ENCODE measurements around the gene DROSHA. TPM values are rescaled to one million over a fixed set of nuclear protein-coding genes. Genes with fewer than 3 reads are reported as not detected.
"Not testable (repeated sequence)": the region's sequence is repeated elsewhere in the genome, so short reads cannot be mapped to it uniquely, and the experiment has no call there.

The DROSHA gene
- total and polyA plus RNA-seq, 4 experiments from 2014 or later, result 8.8 to 92.6 (median 50.7) TPM

DNA sequence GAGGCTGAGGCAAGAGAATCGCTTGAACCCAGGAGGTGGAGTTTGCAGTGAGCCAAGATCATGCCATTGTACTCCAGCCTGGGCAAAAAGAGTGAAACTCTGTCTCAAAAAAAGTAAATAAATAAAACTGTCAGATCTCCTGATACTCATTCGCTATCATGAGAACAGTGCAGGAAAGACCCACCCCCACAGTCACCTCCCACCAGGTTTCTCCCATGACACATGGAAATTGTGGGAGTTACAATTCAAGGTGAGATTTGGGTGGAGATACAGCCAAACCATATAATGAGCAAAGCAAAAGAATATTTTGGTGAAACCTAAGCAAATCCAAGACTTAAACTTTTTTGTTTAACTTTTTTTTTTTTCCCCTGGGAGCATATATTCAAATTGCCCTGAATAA is 17.2 kb upstream of the DROSHA start:
- H3K4me1 ChIP-seq (ENCODE audit: insufficient read depth, low read length); DNase-seq; H3K4me3 Mint-ChIP-seq; intact Hi-C loops (cut with micrococcal nuclease); POLR2A ChIA-PET (ENCODE audit: partially characterized antibody); H3K9me3 Mint-ChIP-seq; H3K4me3 ChIP-seq (ENCODE audit: low read length in 2 of 2); CTCF ChIA-PET (ENCODE audit: partially characterized antibody); H3K27ac ChIP-seq (ENCODE audit: low read depth, low read length); H3K27me3 ChIP-seq (ENCODE audit: insufficient read depth, low read length); H3K9me3 ChIP-seq (ENCODE audit: control insufficient read depth in 1 of 2, low read length in 2 of 2); H3K27me3 Mint-ChIP-seq; H3K4me1 Mint-ChIP-seq: not testable (repeated sequence)
- Mint-ChIP-seq H3K27ac (peak overlapping the region in 1 of 7 donors; percentile 53), H3K36me3 (peaks cover 71 to 81% of the 10 kb centered on the region in 2 donors)
- H3K36me3 ChIP-seq (ENCODE audit: insufficient read depth, low read length), result peaks cover 15% of the 10 kb centered on the region

DNA sequence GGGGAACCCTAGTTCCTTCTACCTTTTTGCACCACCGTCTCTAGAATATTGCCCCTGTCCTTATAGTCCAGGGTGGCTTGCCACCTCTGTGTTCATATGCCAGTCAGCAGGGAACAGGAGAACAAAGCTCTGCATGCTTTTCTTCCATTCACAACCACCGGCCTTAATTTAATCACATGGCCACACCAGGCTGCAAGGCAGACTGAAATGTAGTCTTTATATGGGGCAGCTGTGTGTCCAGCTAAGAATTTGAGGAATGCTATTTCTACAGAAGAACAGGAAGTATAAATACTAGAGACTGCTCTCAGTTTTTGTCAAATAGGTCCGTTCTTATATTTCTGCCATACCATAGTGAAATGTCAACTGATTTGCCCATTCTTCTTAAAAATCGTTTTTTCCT is 6.0 kb upstream of the DROSHA start:
- peak overlapping the region in 1 of 7 donors; percentile 13 for H3K27ac Mint-ChIP-seq
- Histone ChIP-seq H3K27me3 (ENCODE audit: insufficient read depth, low read length) (no peaks in the 10 kb centered on the region), H3K36me3 (ENCODE audit: insufficient read depth, low read length) (peaks cover 55% of the 10 kb centered on the region), H3K27ac (ENCODE audit: low read depth, low read length) (no peak overlapping the region), H3K9me3 (ENCODE audit: control insufficient read depth in 1 of 2, low read length in 2 of 2) (no peaks in the 10 kb centered on the region), H3K4me1 (ENCODE audit: insufficient read depth, low read length) (peaks cover 21% of the 10 kb centered on the region), H3K4me3 (ENCODE audit: low read length in 2 of 2) (no peak overlapping the region)
- ChIA-PET POLR2A (ENCODE audit: partially characterized antibody) (no interaction called here), CTCF (ENCODE audit: partially characterized antibody) (no interaction called here)
- H3K4me3 Mint-ChIP-seq, result no peak overlapping the region
- H3K4me1 Mint-ChIP-seq, result peaks cover 17 to 37% (median 26%) of the 10 kb centered on the region in 4 donors
- DNase-seq, result no peak
- H3K36me3 Mint-ChIP-seq, result peaks cover 39 to 70% of the 10 kb centered on the region in 2 donors
- no peaks in the 10 kb centered on the region for H3K27me3 Mint-ChIP-seq
- intact Hi-C loops (cut with micrococcal nuclease), result loop anchor here (10.0 kb wide), 1 partner anchor 1047 kb away; the partner anchor contains the start of gene SUB1
- no peaks in the 10 kb centered on the region for H3K9me3 Mint-ChIP-seq

DNA sequence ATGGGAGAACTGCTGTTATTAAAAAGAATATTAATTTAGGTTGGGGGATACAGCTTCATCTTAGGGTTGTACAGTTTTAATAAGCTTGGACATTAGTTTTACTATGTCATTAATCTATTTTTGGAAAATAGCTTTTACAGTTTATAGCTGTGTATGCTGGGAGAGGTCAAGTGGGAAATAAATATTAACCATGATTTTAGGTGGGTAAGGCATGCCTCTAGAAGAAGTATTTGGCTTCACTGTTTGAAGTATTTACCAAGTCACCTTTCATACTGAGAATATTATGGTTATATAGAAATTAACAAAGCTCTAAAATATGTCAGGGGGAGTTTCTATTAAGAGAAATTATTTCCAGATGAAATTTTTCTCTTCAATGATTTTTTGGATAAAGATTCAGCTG is 5.5 kb upstream of the DROSHA start:
- CTCF ChIA-PET (ENCODE audit: partially characterized antibody), result no interaction called here

DNA sequence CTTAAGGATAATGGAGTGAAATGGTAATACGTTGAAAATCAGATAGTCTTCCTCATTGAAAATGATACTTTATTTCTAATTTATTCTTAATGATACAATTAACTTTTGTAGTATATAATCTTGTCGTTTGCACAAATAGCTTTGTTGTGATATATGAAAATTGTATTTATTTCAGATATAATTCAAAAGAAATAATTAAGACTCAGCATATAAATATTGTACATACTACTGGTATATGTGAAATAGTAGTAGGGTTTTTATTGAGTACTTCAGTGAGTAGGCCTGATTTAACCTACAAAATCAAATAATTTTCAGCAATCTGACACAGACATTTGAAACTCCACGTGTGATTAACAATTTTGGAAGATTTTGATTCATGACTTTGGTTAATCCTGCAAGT is 5.0 kb upstream of the DROSHA start:
- POLR2A ChIA-PET (ENCODE audit: partially characterized antibody), result no interaction called here
- Mint-ChIP-seq H3K27ac (no peak overlapping the region), H3K4me3 (no peak overlapping the region), H3K36me3 (peaks cover 34 to 73% of the 10 kb centered on the region in 2 donors), H3K27me3 (no peaks in the 10 kb centered on the region), H3K4me1 (peaks cover 19 to 47% (median 31%) of the 10 kb centered on the region in 4 donors), H3K9me3 (no peaks in the 10 kb centered on the region)
- no peak overlapping the region for H3K4me3 ChIP-seq (ENCODE audit: low read length in 2 of 2)
- no peak for DNase-seq
- intact Hi-C loops (cut with micrococcal nuclease), result loop anchor here (10.0 kb wide), 1 partner anchor 1048 kb away; the partner anchor contains the start of gene SUB1
- no peaks in the 10 kb centered on the region for H3K9me3 ChIP-seq (ENCODE audit: control insufficient read depth in 1 of 2, low read length in 2 of 2)
- peaks cover 23% of the 10 kb centered on the region for H3K4me1 ChIP-seq (ENCODE audit: insufficient read depth, low read length)
- H3K27me3 ChIP-seq (ENCODE audit: insufficient read depth, low read length), result no peaks in the 10 kb centered on the region
- H3K27ac ChIP-seq (ENCODE audit: low read depth, low read length), result no peak overlapping the region
- H3K36me3 ChIP-seq (ENCODE audit: insufficient read depth, low read length), result peaks cover 50% of the 10 kb centered on the region
- CTCF ChIA-PET (ENCODE audit: partially characterized antibody), result no interaction called here

More for the DNA sequence above, 5.5 kb upstream of the DROSHA start:
- peaks cover 23% of the 10 kb centered on the region for H3K4me1 ChIP-seq (ENCODE audit: insufficient read depth, low read length)
- H3K36me3 ChIP-seq (ENCODE audit: insufficient read depth, low read length), result peaks cover 50% of the 10 kb centered on the region
- H3K4me3 Mint-ChIP-seq, result no peak overlapping the region
- no peaks in the 10 kb centered on the region for H3K9me3 Mint-ChIP-seq
- no peaks in the 10 kb centered on the region for H3K27me3 ChIP-seq (ENCODE audit: insufficient read depth, low read length)
- H3K4me1 Mint-ChIP-seq, result peaks cover 17 to 42% (median 27%) of the 10 kb centered on the region in 4 donors
- no peak overlapping the region for H3K27ac ChIP-seq (ENCODE audit: low read depth, low read length)
- intact Hi-C loops (cut with micrococcal nuclease), result loop anchor here (10.0 kb wide), 1 partner anchor 1047 kb away; the partner anchor contains the start of gene SUB1
- H3K4me3 ChIP-seq (ENCODE audit: low read length in 2 of 2), result no peak overlapping the region
- H3K9me3 ChIP-seq (ENCODE audit: control insufficient read depth in 1 of 2, low read length in 2 of 2), result no peaks in the 10 kb centered on the region
- no peak for DNase-seq
- H3K27ac Mint-ChIP-seq, result peak overlapping the region in 1 of 7 donors; percentile 9
- H3K36me3 Mint-ChIP-seq, result peaks cover 34 to 70% of the 10 kb centered on the region in 2 donors
- no peaks in the 10 kb centered on the region for H3K27me3 Mint-ChIP-seq
- POLR2A ChIA-PET (ENCODE audit: partially characterized antibody), result no interaction called here

DNA sequence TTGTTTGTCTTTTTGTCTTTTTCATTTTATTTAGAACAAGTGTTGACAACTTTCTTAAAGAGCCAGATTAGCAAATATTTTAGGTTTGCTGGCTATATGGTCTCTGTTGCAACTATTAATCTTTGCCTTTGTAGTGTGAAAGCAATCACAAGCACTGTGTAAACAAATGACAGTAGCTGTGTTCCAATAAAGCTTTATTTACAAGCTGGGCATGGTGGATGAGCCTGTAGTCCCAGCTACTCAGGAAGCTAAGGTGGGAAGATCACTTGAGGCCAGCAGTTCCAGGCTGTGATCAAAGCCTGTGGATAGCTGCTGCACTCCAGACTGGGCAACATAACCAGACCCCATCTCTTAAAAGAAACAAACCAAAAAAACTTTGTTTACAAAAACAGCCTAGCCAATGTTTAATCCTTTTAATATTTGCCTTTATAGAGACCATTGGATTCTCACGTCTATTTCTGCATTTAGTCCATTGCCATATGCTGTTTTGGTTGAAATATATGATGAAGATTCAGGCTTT is 2.7 kb upstream of the DROSHA start:
- Mint-ChIP-seq H3K27me3 (no peaks in the 10 kb centered on the region), H3K4me3 (peak overlapping the region in 4 of 8 donors; percentile 10 to 58 (median 15)), H3K9me3 (no peaks in the 10 kb centered on the region), H3K27ac (peak overlapping the region in 3 of 7 donors; percentile 19 to 65 (median 61)), H3K4me1 (peaks cover 37 to 69% (median 48%) of the 10 kb centered on the region in 4 donors), H3K36me3 (peaks cover 31 to 75% of the 10 kb centered on the region in 2 donors)
- no peak overlapping the region for H3K27ac ChIP-seq (ENCODE audit: low read depth, low read length)
- no peaks in the 10 kb centered on the region for H3K27me3 ChIP-seq (ENCODE audit: insufficient read depth, low read length)
- no peak overlapping the region for H3K4me3 ChIP-seq (ENCODE audit: low read length in 2 of 2)
- DNase-seq, result no peak
- H3K36me3 ChIP-seq (ENCODE audit: insufficient read depth, low read length), result peaks cover 33% of the 10 kb centered on the region
- H3K4me1 ChIP-seq (ENCODE audit: insufficient read depth, low read length), result peaks cover 43% of the 10 kb centered on the region
- H3K9me3 ChIP-seq (ENCODE audit: control insufficient read depth in 1 of 2, low read length in 2 of 2), result no peaks in the 10 kb centered on the region
- intact Hi-C loops (cut with micrococcal nuclease), result loop anchor here (5.0 to 10.0 kb wide), 4 partner anchors 558 to 1908 kb away; partner anchors contain the start of genes GOLPH3, SUB1 and TARS1
- POLR2A ChIA-PET (ENCODE audit: partially characterized antibody), result no interaction called here
- CTCF ChIA-PET (ENCODE audit: partially characterized antibody), result no interaction called here

DNA sequence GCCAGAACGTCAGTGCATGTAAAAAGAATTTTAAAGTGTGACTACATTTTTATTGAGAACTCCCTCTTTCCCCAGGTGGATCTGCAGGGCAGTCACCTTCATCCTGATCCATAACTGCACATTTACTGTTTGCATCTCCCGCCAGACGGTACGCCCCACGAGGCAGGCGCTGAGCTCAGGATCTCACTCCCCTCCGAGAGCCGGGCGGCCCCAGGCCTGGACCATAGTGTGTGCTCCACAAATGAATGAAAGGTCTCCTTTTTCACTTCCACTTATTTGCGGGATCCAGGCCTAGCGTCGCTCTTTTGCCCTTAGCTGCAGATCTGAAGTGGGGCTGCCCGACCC is 378 bp downstream of the DROSHA start:
- intact Hi-C loops (cut with micrococcal nuclease), result loop anchor here (5.0 to 10.0 kb wide), 4 partner anchors 561 to 1911 kb away; partner anchors contain the start of genes GOLPH3, SUB1 and TARS1
- DNase-seq, result peak in 1 of 5 donors; percentile 44
- peak overlapping the region; percentile 67 for H3K27ac ChIP-seq (ENCODE audit: low read depth, low read length)
- POLR2A ChIA-PET (ENCODE audit: partially characterized antibody), result interaction anchor here (0.8 to 1.5 kb wide), 6 partner anchors 11 to 644 kb away, joined by 3 to 9 read pairs (median 3); no protein-coding TSS in a partner anchor
- H3K9me3 Mint-ChIP-seq, result peaks cover 0 to 1% (median 0%) of the 10 kb centered on the region in 8 donors
- H3K27me3 ChIP-seq (ENCODE audit: insufficient read depth, low read length), result no peaks in the 10 kb centered on the region
- H3K27ac Mint-ChIP-seq, result peak overlapping the region; percentile 87 to 99 (median 96)
- CTCF ChIA-PET (ENCODE audit: partially characterized antibody), result interaction anchor here (0.7 to 1.0 kb wide), 3 partner anchors 10 to 21 kb away, joined by 3 to 5 read pairs (median 3); no protein-coding TSS in a partner anchor
- peaks cover 38 to 78% of the 10 kb centered on the region in 2 donors for H3K36me3 Mint-ChIP-seq
- H3K27me3 Mint-ChIP-seq, result no peaks in the 10 kb centered on the region
- peak overlapping the region; percentile 98 to 100 (median 98) for H3K4me3 Mint-ChIP-seq
- H3K4me1 ChIP-seq (ENCODE audit: insufficient read depth, low read length), result peaks cover 48% of the 10 kb centered on the region
- no peaks in the 10 kb centered on the region for H3K9me3 ChIP-seq (ENCODE audit: control insufficient read depth in 1 of 2, low read length in 2 of 2)
- peaks cover 35 to 76% (median 53%) of the 10 kb centered on the region in 4 donors for H3K4me1 Mint-ChIP-seq
- H3K36me3 ChIP-seq (ENCODE audit: insufficient read depth, low read length), result peaks cover 39% of the 10 kb centered on the region
- H3K4me3 ChIP-seq (ENCODE audit: low read length in 2 of 2), result peak overlapping the region; percentile 90 to 94

DNA sequence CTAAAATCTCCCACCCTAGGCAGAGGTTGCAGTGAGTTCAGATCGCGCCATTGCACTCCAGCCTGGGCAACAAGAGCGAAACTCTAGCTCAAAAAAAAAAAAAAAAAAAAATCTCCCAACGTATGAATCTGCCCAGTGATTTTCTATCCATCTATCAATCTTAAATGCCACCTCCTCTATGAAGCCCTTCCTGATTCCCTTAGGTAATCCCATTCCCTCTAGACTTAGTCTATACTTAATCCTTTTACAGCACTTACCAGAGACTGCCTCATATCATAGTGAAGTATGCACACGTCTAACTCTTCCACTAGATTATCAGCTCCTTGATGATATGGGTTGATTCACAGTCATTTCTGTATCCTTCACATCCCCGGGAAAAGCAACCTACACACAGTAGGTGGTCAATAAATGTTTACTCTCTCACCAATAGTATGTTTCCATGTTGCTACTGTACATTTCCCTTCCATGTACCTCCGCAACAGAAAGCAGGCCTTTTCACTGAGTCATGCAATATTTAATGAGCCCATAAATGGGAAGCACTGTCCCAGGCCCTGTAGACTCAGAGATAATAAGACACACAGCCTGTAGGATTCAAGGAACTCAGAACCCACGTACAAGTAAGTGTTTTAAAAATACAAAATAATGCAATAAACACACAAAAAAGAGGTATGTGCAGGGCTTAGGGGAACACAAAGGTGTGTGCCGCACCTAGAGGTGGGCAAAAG is 1.2 kb downstream of the DROSHA start:
- Histone ChIP-seq H3K36me3 (ENCODE audit: insufficient read depth, low read length) (peaks cover 42% of the 10 kb centered on the region), H3K9me3 (ENCODE audit: control insufficient read depth in 1 of 2, low read length in 2 of 2) (no peaks in the 10 kb centered on the region), H3K27me3 (ENCODE audit: insufficient read depth, low read length) (no peaks in the 10 kb centered on the region), H3K27ac (ENCODE audit: low read depth, low read length) (no peak overlapping the region), H3K4me1 (ENCODE audit: insufficient read depth, low read length) (peaks cover 48% of the 10 kb centered on the region), H3K4me3 (ENCODE audit: low read length in 2 of 2) (peak overlapping the region; percentile 90 to 94)
- intact Hi-C loops (cut with micrococcal nuclease), result loop anchor here (5.0 to 10.0 kb wide), 4 partner anchors 562 to 1912 kb away; partner anchors contain the start of genes GOLPH3, SUB1 and TARS1
- CTCF ChIA-PET (ENCODE audit: partially characterized antibody), result interaction anchor here (0.6 to 1.3 kb wide), 3 partner anchors 9 to 27 kb away, joined by 3 to 5 read pairs (median 3); no protein-coding TSS in a partner anchor
- Mint-ChIP-seq H3K4me1 (peaks cover 39 to 72% (median 54%) of the 10 kb centered on the region in 4 donors), H3K9me3 (peaks cover 0 to 1% (median 0%) of the 10 kb centered on the region in 8 donors), H3K36me3 (peaks cover 42 to 79% of the 10 kb centered on the region in 2 donors), H3K27ac (peak overlapping the region in 6 of 7 donors; percentile 24 to 99 (median 96)), H3K4me3 (peak overlapping the region; percentile 98 to 100 (median 98)), H3K27me3 (no peaks in the 10 kb centered on the region)
- DNase-seq, result no peak
- POLR2A ChIA-PET (ENCODE audit: partially characterized antibody), result interaction anchor here (1.5 kb wide), 1 partner anchor 12 kb away, joined by 9 read pairs; no protein-coding TSS in a partner anchor
